ENCODE measurements around the gene ZBTB38.
A peak's percentile ranks its signal among the peaks of the same experiment; 100 is the strongest.

Gene ZBTB38

GRCh38 chr3:141386126-141386488 lies 17.8 kb downstream of the ZBTB38 start:
- no peak for DNase-seq (ENCODE audit: low read depth)

GRCh38 chr3:141386611-141387111 lies 18.4 kb downstream of the ZBTB38 start:
- no peak for DNase-seq (ENCODE audit: low read depth)

- no peak for DNase-seq (ENCODE audit: low read depth)
These were observed 19.2 kb downstream of the ZBTB38 start for GRCh38 chr3:141387516-141387915.

- no peak for DNase-seq (ENCODE audit: low read depth)
These were observed 20.1 kb downstream of the ZBTB38 start for GRCh38 chr3:141388395-141388794.

GRCh38 chr3:141388823-141389621 lies 20.7 kb downstream of the ZBTB38 start:
- DNase-seq (ENCODE audit: low read depth): no peak

GRCh38 chr3:141389703-141390102 lies 21.4 kb downstream of the ZBTB38 start:
- DNase-seq (ENCODE audit: low read depth): no peak

GRCh38 chr3:141390747-141391146 lies 22.4 kb downstream of the ZBTB38 start:
- DNase-seq (ENCODE audit: low read depth): no peak

- no peak for DNase-seq (ENCODE audit: low read depth)
These were observed 23.1 kb downstream of the ZBTB38 start for GRCh38 chr3:141391298-141391990.

GRCh38 chr3:141391991-141392316 lies 23.6 kb downstream of the ZBTB38 start:
- DNase-seq (ENCODE audit: low read depth): no peak

- no peak for DNase-seq (ENCODE audit: low read depth)
These were observed 24.1 kb downstream of the ZBTB38 start for GRCh38 chr3:141392416-141392815.

GRCh38 chr3:141392897-141393734 lies 24.8 kb downstream of the ZBTB38 start:
- DNase-seq (ENCODE audit: low read depth): no peak

- no peak for DNase-seq (ENCODE audit: low read depth)
These were observed 25.4 kb downstream of the ZBTB38 start for GRCh38 chr3:141393735-141394076.

- no peak for DNase-seq (ENCODE audit: low read depth)
These were observed 26.3 kb downstream of the ZBTB38 start for GRCh38 chr3:141394560-141394959.

- no peak for DNase-seq (ENCODE audit: low read depth)
These were observed 26.8 kb downstream of the ZBTB38 start for GRCh38 chr3:141395005-141395589.

- DNase-seq (ENCODE audit: low read depth): no peak
These were observed 29.7 kb downstream of the ZBTB38 start for GRCh38 chr3:141397996-141398395.

- no peak for DNase-seq (ENCODE audit: low read depth)
These were observed 30.9 kb downstream of the ZBTB38 start for GRCh38 chr3:141399200-141399599.

GRCh38 chr3:141400073-141400971 lies 32.0 kb downstream of the ZBTB38 start:
- no peak for DNase-seq (ENCODE audit: low read depth)

- DNase-seq (ENCODE audit: low read depth): no peak
These were observed 32.8 kb downstream of the ZBTB38 start for GRCh38 chr3:141401095-141401494.

GRCh38 chr3:141401573-141402475 lies 33.5 kb downstream of the ZBTB38 start:
- no peak for DNase-seq (ENCODE audit: low read depth)

GRCh38 chr3:141402476-141403171 lies 34.3 kb downstream of the ZBTB38 start:
- peak; percentile 46 for DNase-seq (ENCODE audit: low read depth)

Data from activated T-helper 1 cell treated with Interleukin-2 at 50 U/mL for 16 hours (primary cell).